Ramos (cell line): ENCODE data around the gene PRPSAP1.
"Not testable (repeated sequence)": the region's sequence is repeated elsewhere in the genome, so short reads cannot be mapped to it uniquely, and the experiment has no call there.

ENCODE experiments used
- in situ Hi-C: fragments of 300-500 bp; cut with MboI; formaldehyde crosslinking; loops from one replicate; pipeline ENCODE4 v1.14.3; 2022; ENCODE audit warnings: low sequenced_read_pairs; ENCODE audit not compliant: unreplicated experiment

Gene PRPSAP1

GRCh38 chr17:76333673-76334505, 19.8 kb downstream of the PRPSAP1 start:
- in situ Hi-C loops, result no loop called here

DNA sequence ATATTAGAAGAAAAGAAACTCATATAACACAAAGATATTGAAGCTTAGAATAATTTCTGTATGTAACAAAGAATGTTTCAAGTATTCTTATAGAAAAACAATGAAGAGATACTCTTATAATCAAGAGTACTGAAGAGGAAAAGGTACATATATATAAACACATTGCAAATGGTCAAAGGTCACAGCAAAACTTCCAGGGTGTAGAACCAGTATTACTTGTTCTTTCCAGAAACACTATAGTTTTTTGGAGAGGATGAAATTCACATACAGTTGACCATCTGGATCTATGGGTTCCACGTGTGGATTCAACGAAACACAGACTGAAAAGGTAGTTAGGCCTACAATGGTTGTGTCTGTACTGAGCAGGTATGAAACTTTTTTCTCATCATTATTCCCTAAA, 22.6 kb downstream of the PRPSAP1 start:
- in situ Hi-C loops, result no loop called here

DNA sequence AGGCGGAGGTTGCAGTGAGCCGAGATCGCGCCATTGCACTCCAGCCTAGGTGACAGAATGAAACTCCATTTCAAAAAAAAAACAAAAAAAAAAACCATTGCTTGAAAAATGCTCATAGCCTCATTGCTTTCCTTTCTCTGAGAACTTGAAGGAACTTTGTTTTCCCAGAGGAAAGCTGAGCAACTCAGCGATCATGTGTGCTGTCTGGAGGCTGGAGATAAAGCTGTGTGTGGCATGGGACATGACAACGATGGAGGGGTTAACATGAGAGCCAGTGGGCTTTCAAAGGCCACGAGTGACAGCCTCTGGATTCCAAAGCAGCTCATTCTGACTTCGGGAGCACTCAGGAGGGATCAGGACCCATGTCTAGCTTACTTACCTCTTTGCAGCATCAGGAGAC, 24.1 kb downstream of the PRPSAP1 start:
- in situ Hi-C loops, result no loop called here

- in situ Hi-C loops, result no loop called here
Measured at GRCh38 chr17:76327696-76328095, 26.0 kb downstream of the PRPSAP1 start.

GRCh38 chr17:76326306-76326705, 27.4 kb downstream of the PRPSAP1 start:
- in situ Hi-C loops, result no loop called here

- in situ Hi-C loops, result no loop called here
Measured at GRCh38 chr17:76318586-76318985, 35.1 kb downstream of the PRPSAP1 start.

- in situ Hi-C loops, result no loop called here
Measured at GRCh38 chr17:76317535-76317934, 36.2 kb downstream of the PRPSAP1 start.

- in situ Hi-C loops, result no loop called here
Measured at GRCh38 chr17:76314392-76315227, 39.1 kb downstream of the PRPSAP1 start.

GRCh38 chr17:76312735-76313134, 41.0 kb downstream of the PRPSAP1 start:
- in situ Hi-C loops, result no loop called here

GRCh38 chr17:76309461-76309860, 44.3 kb downstream of the PRPSAP1 start:
- in situ Hi-C loops, result no loop called here

DNA sequence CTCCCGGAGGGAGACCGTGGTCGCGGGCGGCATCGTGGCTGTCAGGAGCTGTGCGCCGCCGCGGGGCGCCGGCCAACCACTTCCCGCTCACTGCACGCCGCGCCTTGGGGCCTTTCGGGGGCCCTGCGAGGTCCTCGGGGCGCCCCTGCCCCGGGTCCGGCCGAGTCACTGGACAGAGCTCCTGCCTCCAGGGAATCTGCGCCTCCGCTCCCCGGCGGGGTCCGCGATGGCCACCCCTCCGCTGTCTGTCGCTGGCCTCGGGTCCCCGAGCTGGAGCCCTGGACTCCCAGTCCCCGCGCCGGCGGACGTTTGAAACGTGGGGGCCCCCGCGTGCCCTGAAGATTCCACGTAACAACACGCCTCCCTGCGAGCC, 45.8 kb downstream of the PRPSAP1 start, which contains the start of gene QRICH2:
TSS of gene QRICH2 (minus strand) at position 311 of the 373 bp plus-strand sequence. CDS start at position 33, 278 bp downstream.
- in situ Hi-C loops, result no loop called here

DNA sequence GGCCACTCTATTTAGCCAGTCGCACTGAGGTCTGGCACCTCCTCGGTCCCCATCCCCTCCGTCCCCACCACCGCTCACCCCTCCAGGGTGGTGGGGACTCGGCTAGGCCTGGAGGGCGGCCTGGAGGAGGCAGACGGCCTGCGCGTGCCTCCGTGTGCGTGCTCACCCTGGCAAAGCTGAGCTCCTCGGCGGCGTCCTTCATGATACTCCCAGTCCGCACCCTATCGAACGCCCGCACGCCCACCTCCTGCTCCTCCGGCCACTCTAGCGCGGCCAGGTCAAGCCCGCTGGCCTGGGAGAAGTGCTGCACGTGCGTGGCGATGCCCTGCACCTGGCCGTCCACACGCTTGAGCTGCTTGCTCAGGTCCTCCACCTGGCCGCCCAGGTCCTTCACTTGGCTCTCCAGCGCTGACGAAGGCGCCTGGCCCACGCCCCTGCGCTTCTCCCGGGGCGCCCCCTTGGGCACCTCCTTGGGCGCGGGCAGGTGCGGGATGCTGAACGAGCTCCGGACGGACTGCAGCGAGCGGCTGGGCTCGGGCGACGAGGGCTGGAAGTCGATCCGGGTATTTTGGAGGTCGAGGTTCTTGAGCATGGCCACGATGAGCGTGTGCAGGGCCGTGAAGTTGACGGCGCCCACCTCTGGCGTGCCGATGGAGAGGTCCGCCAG, 46.3 kb downstream of the PRPSAP1 start:
- in situ Hi-C loops, result no loop called here

- in situ Hi-C loops, result not testable (repeated sequence)
Measured at GRCh38 chr17:76305135-76305454, 48.6 kb downstream of the PRPSAP1 start.

DNA sequence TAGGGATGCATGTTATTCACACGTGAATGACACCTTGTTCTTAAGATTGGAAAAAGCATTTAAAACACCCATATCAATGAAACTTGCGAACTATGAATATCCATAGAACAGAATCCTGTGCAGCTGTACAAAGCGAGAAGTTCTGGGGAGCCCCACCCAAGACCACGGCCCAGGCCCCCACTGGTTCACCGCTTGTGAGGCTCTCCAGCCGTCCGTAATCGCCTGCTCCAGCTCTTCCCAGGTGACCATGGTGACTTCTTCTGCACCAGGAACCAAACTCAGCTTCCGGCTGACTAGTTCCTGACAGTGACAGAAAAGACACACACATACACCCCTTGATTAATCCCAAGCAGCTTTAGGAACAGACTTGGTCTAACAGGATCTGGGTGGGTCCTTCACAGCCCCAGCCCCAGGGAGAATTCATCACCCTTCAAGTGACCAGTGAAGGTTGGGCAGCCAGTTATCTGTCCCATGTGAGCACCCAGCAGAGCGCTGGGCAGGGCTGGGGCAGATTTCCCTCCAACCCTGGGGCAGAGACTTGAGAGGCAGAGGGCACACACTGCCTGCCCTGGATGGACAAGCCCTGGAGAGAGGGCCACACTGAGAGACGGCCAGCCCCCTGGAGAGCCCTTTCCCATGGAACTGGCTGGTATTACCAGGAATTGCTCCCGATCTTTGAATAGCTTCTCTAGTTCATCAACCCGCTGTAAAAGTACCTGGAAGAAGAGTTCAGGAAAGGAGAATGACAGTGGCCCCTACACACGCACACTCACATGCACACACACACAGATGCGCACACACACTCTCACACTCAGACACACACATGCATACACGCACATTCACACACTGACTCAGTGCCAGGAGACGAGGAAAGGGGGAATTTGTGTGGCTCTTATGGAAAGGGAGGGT, 49.2 kb downstream of the PRPSAP1 start:
- in situ Hi-C loops, result loop anchor here (5.0 kb wide), 2 partner anchors 93 to 208 kb away; no protein-coding TSS in a partner anchor

DNA sequence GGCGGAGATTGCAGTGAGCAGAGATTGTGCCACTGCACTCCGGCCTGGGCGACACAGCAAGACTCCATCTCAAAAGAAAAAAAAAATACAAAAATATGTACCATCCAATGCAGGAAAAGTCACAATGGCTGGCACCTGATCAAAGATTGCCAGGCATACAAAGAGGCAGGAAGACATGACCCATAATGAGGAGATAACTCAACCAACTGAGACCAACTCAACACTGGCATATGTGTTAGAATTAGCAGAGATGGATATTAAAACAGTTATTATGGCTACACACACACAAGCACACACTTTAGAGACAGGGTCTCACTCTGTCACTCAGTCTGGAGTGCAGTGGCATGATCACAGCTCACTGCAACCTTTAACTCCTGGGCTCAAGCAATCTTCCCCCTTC, 56.3 kb downstream of the PRPSAP1 start:
- in situ Hi-C loops, result no loop called here

- in situ Hi-C loops, result no loop called here
Measured at GRCh38 chr17:76296889-76297288, 56.8 kb downstream of the PRPSAP1 start.

GRCh38 chr17:76296186-76296585, 57.5 kb downstream of the PRPSAP1 start:
- in situ Hi-C loops, result no loop called here

- in situ Hi-C loops, result loop anchor here (5.0 kb wide), 2 partner anchors 166 to 281 kb away; no protein-coding TSS in a partner anchor
Measured at GRCh38 chr17:76293106-76293505, 60.6 kb downstream of the PRPSAP1 start.

GRCh38 chr17:76292567-76292966, 61.1 kb downstream of the PRPSAP1 start:
- in situ Hi-C loops, result loop anchor here (5.0 kb wide), 2 partner anchors 165 to 280 kb away; no protein-coding TSS in a partner anchor
